ENCODE results near the gene CSPG5.

CSPG5 gene

DNA sequence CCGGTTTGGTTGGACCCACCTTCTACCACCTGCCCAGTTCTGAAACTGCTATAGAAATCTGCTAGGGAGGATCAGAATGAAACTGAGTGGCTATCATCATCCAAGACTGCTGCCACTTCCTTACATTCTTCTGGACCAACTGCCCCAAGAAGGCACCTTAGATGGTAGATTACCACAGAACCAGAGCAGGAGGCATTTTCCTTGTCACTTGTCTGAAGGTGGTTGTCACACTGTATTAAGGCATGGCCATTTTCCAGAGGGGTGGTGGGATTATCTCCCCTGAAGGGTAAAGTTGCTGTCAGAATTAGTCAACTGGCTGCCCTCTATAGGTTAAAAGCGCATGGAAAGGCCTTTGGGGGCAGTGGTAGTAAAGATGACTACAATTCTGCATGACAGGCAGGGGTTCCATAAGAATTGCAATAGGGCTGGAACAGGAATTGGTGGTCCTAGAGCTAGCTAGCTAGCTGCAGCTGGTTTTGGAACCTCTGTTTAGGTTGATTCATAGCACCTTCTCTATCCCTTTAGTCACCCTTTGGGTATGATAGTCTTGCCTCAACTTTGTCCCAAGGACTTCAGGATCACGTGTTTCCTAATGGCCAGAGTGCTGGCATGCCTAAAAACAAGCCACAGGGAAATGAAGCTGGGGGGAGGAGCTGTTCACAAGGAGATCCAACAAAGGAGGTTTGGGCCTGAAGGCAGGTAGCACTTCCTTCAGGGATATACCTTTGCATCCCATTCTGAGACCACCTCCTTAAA is 4.8 kb upstream of the CSPG5 start:
- no peak for DNase-seq

DNA sequence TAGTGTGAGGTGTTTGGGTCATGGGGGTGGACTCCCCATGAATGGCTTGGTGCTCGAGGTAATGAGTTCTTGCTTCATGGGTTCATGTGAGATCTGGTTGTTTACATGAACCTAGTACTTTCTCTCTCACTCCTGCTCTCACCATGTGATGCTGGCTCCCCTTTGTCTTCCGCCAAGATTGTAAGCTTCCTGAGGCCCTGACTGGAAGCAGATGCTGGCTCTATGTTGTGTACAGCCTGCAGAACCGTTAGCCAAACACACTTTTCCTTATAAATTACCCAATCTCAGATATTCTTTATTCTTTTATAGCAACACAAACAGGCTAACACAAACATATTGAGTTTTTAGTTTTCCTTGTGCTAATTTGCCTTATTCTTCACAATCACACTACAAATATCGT is 3.2 kb upstream of the CSPG5 start:
- DNase-seq, result no peak

DNA sequence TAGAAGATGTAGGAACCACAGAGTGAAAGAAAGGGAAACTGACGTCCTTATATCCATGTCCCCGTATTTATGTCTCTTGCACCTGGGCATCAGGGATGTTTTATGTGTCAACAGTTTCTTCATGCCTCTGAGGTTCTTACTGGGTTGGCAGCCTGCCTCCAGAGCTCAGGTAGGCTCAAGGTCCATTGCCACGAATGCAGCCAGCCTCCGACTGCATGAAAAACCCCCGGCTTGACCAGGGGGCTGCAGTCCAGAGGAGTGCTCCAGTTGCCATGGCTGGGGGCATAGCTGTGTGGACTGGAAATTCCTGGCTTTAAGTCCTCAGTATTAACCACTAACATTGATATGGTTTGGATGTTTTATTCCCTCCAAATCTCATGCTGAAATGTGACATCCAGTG is 2.8 kb upstream of the CSPG5 start:
- DNase-seq, result no peak

DNA sequence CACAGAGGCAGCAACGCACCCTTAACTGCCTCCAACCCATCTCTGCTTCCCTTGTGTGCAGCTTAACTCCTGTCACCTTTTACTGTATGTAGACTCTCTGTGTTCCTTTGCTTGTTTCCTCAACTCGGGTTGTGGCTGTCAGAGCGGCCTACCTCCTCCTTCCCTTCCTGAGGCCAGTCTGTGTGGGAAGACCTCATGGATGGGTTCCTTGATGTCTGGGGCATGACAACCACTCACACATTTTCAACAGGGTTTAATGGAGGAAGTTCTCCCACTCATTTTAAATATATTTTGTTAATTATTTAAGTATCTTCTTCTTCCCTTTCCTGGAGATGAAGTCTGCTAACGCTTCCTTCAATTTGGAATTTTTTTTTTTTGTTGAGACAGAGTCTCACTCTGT is 1.8 kb upstream of the CSPG5 start:
- no peak for DNase-seq

DNA sequence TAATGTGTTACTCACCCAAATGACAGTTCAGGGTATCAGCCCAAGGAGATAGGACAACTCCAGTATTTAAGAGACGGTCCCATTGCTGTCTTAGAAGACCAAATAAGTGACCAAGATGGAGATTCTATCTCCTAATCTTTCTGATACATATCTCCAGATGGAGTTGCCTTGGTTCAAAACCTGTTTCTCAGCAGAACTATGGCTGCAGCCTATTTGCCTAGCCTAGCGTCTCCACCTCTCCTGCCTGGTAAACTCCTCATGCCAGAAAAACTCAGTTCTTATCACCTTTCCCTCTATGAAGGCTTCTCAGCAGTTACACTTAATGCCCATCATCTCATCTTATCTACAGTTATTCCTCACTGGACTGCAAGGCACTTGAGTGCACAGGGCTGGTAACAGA is 1.2 kb upstream of the CSPG5 start:
- DNase-seq, result no peak

DNA sequence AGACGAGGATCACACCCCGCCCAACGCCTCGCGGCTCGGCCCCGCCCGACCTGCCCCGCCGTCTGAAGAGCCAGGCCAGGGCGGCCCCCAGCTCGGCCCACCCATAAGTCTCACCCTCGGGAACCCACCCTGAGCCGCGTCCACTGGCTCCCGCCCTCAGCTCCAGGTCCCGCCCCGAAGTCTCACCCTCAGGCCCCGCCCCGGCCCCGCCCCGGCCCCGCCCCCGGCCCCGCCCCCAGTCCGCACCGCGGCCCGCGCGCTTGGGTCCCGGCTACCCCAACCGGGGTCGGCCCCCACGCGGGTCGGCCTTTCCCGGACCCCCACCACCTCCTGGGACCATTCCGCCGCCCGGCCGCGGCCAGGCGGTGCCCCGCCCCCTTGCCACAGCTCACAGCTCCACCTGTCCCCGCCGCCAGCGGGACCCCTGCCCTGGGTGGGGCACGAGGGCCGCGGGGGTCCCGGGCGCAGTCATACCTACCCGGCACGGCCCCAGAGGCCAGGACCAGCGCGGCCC is 489 bp downstream of the CSPG5 start:
- DNase-seq, result no peak

DNA sequence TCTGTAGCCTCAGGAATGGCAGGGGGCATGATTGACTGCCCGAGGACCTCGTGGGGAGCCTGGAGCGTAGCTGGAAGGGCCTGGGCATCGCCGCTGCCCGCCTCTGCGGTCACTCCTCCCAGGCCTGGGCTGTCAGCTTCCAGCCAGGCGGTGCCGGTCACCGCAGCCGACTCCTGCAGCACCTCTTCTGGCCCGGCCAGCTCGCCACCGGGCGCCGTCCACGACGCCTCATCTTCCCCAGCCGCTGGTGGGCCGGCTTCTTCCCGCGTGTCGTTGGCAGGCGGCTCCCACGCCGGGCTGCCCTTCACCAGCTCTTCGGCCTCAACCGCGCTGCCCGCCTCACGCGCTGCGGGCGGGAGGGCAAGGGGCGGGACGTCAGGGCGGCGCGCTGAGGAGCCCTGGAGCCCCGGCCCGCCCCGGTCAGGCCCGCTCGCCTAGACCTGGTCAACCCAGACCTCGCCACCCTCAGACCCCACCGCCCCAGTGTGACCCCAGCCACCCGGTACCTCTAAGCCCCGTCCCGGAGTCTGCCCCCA is 1.0 kb downstream of the CSPG5 start:
- no peak for DNase-seq

DNA sequence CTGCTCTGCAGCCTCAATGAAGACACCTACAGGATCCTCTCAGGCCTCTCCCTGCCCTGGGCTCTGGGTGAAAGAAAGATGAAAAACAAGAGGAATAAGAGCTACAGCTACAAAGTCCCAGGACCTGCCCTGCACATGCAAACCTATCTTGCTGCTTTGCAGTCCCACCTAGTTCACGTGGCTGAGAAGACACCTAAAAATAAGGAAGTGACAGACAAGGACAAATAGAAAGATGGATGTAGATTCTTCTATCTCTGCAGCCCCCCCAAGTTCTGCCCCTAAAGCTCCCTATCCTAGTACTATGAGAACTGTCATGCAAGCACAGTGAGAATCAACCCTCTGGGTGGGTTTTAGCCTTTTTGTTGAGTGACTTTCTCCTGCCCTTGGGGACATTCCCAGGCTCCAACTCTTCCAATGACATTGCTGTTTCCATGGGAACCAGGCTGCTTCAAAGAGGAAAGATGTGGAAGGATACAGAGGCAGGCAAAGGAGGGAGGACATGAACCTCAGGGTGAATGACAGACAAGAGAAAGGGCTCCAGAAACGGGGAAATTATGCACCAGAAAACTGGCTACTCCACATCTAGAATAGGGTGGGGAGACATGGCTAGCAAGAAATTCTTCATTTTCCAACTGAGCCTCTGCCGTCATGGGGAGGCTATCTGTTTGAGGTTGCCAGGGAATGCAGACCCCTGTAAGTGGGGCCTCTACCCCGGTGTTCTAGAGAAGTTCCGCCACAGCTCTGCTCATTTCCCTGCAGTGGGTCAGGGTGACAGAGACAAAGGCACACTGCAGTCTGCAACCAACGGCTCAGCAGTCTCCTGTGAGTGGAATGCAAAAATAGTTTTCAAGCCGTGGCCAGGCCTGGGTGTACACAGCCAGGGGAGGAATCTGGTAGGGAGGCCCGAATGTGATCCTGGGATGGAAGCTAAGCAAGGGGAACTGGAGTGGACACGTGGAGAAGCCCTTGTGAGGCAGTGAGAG is 5.2 kb downstream of the CSPG5 start:
- no peak for DNase-seq

DNA sequence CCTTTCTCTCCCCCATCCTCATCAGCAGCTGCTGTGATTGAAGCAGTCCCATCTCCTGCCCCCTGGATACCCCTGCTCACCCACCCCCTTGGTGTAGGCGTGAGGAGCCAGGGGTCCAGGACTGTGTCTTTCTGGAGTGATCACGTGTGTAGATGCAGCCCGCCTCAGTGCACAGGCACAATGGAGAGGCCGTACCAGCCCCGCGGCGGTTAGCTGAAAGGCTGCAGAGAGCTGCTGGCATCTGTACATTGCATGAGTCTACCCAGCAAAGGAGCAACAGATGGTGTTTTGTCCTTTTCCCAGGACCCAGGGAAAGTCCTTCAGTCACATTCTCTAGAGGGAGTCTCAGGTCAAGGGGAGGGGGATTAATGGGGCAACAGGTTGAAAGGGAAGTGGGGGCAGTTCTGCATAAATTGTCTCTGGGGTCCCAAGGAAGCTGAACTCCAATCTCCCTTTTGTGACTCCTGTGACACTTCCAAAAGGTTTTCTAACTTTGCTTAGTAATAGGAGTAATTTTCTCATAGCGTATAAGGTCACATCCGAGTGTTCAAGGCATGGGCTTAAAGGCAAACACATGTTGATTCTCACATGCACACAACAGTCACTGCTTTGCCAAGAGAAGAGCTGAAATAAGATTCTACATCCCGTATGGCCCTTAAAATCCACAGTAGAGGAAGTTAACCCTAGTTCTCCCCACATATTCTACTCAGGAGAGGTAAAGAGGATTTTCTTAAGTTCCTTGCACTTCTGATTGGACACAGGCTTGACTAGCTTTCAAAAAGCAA is 7.1 kb downstream of the CSPG5 start:
- no peak for DNase-seq

DNA sequence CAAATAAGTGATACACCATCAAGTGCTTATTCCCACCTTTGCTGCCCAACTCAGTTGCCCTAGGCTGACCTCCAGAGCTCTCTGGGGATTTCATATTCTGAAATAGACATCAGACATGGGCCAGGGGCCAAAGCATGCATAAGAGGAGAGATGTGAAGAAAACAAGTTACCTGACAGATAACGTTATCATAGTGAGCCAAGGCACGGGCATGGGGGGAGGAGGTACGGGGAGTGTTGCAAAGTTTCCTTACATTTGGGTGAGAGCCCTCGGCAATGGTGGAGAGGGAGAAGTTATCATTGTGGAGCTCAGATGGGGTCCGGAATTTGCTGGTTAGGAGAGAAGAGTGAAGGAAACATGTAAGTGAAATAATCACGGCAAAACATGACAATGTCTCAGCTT is 9.8 kb downstream of the CSPG5 start:
- DNase-seq, result no peak

DNA sequence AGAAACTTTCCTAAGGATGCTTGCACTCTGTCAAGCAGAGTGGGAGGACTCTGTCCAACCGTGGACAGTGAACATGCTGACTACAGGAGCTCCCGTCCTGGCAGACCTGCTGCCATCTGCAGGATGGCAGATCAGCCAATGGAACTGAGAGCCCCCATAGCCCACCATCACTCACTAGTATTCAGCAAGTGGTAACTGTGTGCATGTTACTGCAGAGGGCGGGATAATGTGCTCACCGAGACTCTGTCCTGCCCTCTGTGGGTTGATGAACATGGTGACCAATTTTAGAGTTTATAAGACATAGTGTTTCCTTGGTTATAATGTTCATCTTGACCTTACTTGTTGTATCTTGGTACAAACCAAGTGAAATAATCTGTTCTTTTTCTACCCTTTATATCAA is 11.5 kb downstream of the CSPG5 start:
- DNase-seq, result no peak

DNA sequence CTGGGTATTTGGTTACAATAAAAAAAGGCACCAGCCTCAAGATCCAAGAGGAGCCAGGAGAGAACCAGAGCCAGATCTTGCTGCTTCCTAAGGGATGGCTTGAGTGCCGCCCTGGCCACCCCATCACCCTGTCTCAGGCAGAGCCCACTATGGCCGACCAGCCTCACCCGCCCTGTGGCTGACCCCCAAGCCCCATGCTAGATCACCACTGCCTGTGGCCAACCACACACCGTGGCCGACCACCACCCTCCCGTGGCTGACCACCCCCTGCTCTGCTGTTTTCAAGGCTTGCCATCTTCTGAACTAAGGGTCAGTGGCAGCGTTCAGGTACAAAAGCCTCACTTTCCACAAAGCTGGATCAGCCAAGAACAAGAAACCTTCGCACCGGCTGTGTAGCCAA is 12.0 kb downstream of the CSPG5 start:
- no peak for DNase-seq

DNA sequence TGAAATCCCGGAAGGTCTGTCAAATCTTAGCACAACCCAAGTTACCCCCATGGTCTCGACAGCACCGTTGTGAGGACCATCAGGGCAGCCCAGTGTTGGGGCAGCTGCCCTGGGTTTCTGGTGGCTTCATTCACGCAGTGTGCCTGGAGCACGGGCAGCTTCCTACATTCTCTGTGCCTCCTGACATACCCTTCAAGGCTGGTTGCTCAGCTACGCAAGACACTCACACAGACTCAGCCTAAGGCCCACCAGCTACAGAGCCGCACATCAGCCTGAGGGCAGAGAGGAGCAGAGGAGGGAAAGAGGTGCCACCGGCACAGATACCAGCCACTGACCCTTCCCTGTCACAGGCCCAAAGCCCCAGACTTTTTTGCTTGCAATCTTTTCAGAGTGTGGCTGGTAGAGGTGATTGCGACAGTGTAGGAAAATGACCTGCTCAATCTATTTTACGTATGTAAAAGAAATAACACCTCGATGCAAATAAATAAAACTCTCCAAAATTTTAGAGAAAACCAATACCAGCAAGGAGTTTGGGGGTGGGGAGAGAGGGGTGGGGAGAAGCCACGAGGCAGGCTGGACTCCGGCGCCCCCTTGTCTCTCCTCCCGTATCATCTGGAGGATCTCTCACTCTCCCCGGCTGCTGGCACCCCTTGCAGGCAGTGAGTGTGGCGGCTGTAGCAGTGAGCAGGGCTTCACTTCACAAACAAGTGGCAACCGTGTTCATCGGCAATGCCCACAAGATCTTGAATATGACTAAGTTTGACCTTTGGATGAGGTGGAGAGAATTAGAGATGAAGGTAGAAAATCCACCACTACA is 12.7 kb downstream of the CSPG5 start:
- no peak for DNase-seq

DNA sequence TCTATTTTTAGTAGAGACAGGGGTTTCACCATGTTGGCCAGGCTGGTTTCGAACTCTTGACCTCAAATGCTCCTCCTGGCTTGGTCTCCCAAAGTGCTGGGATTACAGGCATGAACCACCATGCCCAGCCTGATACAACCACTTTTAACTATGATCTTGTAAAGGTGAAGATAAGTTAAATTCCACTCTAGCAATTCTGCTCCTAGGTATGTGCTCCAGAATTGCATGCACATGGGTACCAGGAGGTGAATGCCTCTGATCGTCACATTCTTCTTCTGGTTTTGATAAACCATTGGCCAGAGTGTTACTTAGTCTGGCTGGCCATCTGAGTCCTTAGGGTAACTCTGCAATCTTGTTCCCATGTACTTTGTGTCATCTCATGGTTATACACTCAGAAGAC is 22.3 kb downstream of the CSPG5 start:
- DNase-seq, result no peak

DNA sequence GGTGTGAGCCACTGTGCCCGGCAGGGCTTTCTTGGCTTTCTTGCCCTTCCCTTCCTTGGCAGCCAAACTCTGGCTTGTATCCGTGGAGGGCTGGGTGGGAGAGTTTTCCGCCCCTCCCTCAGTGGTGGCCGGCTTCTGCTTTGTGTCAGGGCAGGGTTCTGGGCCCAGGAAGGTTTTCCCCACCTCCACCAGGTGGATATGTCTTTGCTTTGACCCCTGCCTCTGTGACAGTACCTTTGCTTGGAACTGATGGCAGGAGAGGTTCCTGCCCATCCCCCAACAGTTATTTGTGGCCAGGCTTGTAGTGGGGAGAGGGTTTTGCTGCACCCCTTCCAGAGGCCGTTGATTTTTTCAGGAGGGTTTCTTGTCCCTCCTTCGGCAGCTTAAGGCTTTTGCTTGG is 24.3 kb downstream of the CSPG5 start:
- DNase-seq, result no peak

DNA sequence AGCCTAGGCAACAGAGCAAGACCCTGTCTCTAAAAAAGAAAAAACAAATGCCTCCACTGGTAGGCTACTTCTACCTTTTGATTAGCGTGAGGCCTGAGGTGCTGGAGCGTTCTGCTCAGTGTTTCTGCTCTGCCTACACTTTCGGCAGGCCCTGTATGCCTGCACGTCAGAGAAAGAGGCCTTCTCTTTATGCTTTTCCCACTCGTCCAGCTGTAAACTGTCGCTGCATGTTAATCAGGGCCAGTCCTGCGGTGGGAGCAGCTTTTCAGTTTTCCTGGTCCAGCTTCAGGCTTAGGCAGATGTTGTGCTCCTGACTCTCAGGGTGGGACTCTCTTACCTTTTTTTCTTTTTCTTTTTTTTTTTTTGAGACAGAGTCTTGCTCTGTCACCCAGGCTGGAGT is 25.3 kb downstream of the CSPG5 start:
- no peak for DNase-seq

DNA sequence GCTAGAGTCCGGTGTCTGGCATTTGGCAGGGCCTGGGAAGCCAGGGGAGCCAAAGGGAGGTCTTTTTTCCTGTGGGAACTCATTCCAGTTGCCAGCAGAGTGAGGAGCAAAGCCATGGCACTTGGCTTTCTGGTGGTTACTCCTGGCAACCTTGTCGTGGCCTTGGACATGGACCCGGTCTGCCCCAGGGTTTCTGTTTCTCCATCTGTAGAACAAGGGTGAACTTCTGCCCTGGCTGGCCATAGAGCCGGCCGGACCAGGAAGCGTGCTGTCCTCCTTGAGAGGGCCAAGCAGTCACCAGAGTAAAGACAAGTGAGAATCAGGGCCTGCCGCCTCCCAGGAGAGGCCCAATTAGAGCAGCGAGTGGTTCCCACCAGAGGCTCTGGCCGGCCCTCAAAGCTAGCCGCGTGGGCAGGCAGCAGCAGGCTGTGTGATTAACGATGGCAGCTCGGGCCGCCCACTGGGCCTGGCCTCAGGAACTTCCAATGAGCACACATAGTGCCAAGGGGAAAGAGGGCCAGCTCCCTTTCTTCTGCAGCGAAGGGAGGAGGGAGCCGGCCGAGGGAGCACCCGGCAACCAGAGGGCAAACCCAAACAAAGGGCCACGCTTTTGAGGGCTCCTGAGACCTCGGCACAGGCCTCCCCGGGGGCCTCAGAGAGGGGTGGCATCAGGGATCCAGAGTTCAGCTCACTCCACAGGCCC is 36.0 kb downstream of the CSPG5 start:
- no peak for DNase-seq

DNA sequence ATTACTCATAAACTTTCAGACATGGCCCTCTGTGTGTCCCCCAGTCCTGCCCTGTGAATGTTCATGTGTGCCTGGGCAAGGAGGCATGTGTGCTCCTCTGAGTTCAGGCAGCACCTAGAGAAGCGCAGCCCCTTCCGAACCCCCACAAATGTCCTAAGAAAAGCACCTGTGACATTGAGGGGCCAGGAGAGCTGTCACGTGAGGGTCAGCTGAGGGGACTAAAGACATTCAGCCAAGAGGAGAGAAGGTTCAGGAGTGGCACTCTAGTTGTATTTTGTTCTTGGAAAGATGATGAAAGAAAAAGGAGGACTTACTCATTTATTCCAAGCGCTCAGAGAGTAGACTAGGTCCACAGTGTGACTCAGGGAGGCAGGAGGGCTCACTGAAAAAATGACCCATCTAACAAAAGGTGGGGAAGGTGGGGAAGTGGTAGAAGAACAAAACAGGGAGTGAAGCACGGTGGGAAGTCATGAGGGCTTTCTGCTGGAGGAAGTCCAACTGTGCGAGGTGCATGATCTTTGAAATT is 37.0 kb downstream of the CSPG5 start:
- DNase-seq, result no peak

DNA sequence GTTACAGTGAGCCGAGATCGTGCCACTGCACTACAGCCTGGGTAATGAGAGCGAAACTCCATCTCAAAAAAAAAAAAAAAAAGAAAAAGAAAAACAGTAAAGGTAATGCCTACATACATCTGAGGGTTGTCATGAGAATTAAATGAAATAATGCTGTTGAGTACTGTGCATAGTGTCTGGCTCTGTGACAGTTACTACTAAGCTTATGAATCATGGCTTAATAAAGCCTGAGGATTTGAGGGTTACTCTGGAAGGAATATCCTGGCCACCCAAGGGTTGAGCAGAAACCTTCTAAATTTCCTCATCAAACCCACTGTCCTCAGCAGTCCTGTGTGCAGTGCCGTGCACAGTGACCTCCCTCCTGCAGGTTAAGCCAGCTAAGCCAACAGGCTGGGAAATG is 38.4 kb downstream of the CSPG5 start:
- DNase-seq, result no peak

DNA sequence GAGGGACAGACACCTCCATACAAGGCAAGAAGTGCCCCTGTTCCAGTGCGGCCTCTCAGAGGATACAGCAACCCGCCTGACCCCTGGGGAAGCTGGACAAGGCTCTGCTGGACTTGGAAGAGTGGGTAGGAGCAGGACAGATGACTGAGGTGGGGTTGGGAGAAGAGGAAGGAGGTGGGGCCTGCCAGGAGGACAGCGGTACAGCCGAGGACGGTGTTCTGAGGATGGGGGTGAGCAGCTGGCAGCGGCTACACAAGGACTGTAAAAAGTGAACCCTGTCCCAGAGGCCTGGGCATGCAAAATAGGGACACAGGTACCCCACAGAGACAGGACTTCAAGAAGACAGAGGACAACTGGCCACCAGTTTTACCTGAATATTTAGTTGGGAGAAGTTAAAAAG is 41.7 kb downstream of the CSPG5 start:
- DNase-seq, result no peak

DNA sequence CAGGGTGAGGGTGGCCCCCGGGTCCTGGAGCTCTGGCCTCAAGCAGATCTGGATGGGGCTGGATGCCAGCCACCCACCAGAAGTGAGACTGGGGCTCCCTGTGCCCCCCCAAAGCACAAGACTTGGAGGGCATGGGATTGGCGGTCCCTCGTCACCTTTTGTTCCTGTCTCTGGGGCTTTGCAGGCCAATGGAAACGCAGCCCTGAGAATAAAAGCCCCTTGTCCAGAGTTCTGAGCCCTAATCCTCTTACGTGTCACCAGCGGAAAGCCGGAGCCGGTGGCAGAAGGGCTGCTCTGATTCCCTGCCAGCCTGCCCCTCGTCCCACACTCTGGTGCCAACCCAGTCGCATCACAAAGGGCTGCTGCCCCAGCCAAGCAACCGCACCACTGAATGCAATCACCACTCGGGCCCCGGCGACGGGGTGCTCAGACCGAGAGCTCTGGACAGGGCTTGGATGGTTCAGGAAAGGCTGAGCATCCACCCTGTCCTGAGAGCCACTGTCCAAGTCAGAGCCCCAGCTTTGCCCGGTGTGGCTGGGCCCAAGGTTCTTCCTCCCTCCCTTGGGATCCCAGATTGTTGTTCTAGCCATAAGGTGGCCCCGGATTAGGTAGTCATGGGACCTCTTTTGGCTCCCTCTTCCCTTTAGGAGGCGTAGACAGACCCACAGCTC is 42.3 kb downstream of the CSPG5 start:
- DNase-seq, result no peak

Measured in DMS79 treated with DMSO at 0.1 percent for 48 hours (cell line).